NCI-H1436 (cell line): Measurements from ENCODE around the gene APOL6.

Experiments used
- DNase-seq: peaks from one replicate; lab custom pipeline; 2025; lab: John Stamatoyannopoulos, UW

Gene APOL6

GRCh38 chr22:35648066-35649025 is at the start of gene APOL6:
APOL6 (plus strand) TSS chr22:35648446; CDS start chr22:35656426, 7,980 bp downstream.
- no peak for DNase-seq

- DNase-seq, result no peak
Measured at GRCh38 chr22:35599364-35599763, 48.9 kb upstream of the APOL6 start.

GRCh38 chr22:35600476-35600875 is 47.8 kb upstream of the APOL6 start:
- no peak for DNase-seq

- no peak for DNase-seq
Measured at GRCh38 chr22:35601013-35601580, 47.1 kb upstream of the APOL6 start.

- no peak for DNase-seq
Measured at GRCh38 chr22:35601743-35602615, 46.3 kb upstream of the APOL6 start.

GRCh38 chr22:35604621-35605368 is 43.5 kb upstream of the APOL6 start:
- no peak for DNase-seq

GRCh38 chr22:35605369-35605680 is 42.9 kb upstream of the APOL6 start:
- DNase-seq, result no peak

GRCh38 chr22:35605851-35606481 is 42.3 kb upstream of the APOL6 start:
- DNase-seq, result no peak

- DNase-seq, result no peak
Measured at GRCh38 chr22:35606916-35607315, 41.3 kb upstream of the APOL6 start.

- DNase-seq, result no peak
Measured at GRCh38 chr22:35608088-35608487, 40.2 kb upstream of the APOL6 start.

- DNase-seq, result no peak
Measured at GRCh38 chr22:35609261-35609660, 39.0 kb upstream of the APOL6 start.

- DNase-seq, result no peak
Measured at GRCh38 chr22:35609761-35610160, 38.5 kb upstream of the APOL6 start.

- DNase-seq, result no peak
Measured at GRCh38 chr22:35610741-35611140, 37.5 kb upstream of the APOL6 start.

GRCh38 chr22:35611200-35611890 is 36.9 kb upstream of the APOL6 start:
- DNase-seq, result no peak

GRCh38 chr22:35611891-35612576 is 36.2 kb upstream of the APOL6 start:
- no peak for DNase-seq

GRCh38 chr22:35612903-35613302 is 35.3 kb upstream of the APOL6 start:
- no peak for DNase-seq

- DNase-seq, result no peak
Measured at GRCh38 chr22:35614404-35614803, 33.8 kb upstream of the APOL6 start.

GRCh38 chr22:35615156-35615555 is 33.1 kb upstream of the APOL6 start:
- no peak for DNase-seq

- no peak for DNase-seq
Measured at GRCh38 chr22:35616043-35616442, 32.2 kb upstream of the APOL6 start.

GRCh38 chr22:35617137-35617755 is 31.0 kb upstream of the APOL6 start, which contains the start of gene MB:
MB (minus strand) TSS chr22:35617329; CDS start chr22:35617257, 72 bp downstream.
- no peak for DNase-seq
